ENCODE measurements around the gene BCCIP.

Gene BCCIP

GRCh38 chr10:125843603-125844329 lies 20.4 kb downstream of the BCCIP start:
- DNase-seq (ENCODE audit: low read depth in 1 of 2, low spot score in 1 of 2): no peak

DNA sequence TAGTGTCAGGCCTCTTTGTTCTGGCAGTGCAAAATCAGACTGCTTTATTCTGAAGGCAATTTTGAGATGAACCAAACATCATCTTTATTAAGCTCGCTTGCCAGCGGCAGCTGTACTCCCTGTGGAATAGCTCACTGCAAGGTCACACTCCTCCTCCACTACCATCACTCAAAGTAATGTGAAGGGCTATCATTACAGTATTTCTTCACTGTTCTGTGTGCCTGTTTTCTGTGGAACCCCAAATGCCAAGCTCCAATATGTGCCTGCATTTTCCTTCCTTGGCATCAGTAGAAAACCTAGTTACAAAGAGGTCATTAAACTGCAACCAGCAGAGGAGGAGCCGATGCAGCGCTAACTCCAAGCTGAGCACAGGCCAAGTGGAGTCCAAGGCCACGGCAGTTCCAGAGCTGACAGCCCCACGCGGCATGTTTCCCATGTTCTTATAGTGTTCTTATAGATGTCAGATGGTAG lies 21.4 kb downstream of the BCCIP start:
- no peak for DNase-seq (ENCODE audit: low read depth in 1 of 2, low spot score in 1 of 2)

- DNase-seq (ENCODE audit: low read depth in 1 of 2, low spot score in 1 of 2): no peak
These were observed 22.3 kb downstream of the BCCIP start for GRCh38 chr10:125845617-125846016.

- DNase-seq (ENCODE audit: low read depth in 1 of 2, low spot score in 1 of 2): no peak
These were observed 23.5 kb downstream of the BCCIP start for GRCh38 chr10:125846894-125847293.

GRCh38 chr10:125848371-125848770 lies 25.0 kb downstream of the BCCIP start:
- no peak for DNase-seq (ENCODE audit: low read depth in 1 of 2, low spot score in 1 of 2)

GRCh38 chr10:125848857-125849256 lies 25.5 kb downstream of the BCCIP start:
- DNase-seq (ENCODE audit: low read depth in 1 of 2, low spot score in 1 of 2): no peak

DNA sequence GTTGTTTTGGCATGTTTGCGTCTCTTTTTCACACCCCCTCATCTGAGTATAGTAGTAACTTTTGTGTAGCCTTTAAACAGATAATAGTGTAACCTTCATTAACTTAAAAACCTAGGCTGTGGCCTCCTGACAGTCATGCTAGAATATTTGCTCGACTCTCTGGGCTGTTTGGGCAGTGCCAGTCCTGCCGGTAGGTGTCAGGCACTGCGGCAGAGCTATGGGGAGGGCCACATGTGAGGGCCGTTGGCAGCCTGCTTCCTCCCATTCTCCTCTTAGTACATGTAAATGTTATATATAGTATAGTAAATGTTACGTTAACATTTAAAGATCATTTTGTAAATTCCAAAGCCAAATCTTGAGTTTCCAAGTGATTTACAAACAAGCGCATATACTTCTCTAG lies 26.1 kb downstream of the BCCIP start:
- no peak for DNase-seq (ENCODE audit: low read depth in 1 of 2, low spot score in 1 of 2)

DNA sequence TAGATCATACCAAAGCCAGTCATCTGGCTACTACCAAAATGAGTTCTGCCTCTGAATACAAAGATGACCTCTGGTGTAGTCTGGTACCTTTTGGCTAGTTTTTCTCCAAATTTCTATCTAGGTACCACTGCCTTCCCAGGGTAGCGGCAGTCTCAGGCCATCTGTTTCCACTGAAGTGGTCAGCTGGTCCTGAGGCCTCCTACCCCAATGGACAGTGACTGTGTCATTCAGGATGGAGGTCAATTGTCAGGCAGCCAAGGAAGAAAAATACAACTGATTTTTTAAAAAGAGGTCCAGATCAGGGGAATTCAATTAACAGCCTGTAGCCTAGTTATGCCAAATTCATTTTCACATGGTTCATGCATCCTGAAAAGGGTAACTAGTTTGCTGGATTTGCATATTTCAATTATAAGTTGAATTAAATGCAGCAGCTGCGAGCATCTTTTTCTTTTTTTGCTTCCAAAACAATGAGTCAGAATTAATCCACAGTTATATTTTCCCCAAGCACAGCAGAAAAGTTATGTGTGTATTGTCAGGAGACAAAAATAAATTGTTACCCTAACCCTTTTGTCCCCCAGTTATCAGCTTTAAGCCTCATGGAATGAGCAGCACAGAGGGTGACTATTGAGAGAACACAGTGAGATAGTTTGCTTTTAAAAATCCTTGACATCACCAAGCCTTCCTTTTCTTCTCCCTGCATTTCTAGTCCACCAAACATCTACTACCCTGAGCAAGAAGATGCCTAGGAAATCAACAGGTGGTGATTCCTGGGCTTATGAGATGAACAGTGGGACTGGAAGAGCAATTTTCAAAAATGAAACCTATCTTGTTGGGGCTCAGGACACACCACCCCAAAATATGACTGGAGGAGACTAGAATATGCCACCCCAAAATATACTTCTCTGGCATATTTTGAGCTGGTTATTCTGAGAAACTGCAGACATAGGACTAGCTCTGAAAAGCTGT lies 27.7 kb downstream of the BCCIP start:
- DNase-seq (ENCODE audit: low read depth in 1 of 2, low spot score in 1 of 2): no peak

- no peak for DNase-seq (ENCODE audit: low read depth in 1 of 2, low spot score in 1 of 2)
These were observed 29.1 kb downstream of the BCCIP start for GRCh38 chr10:125852487-125852886.

DNA sequence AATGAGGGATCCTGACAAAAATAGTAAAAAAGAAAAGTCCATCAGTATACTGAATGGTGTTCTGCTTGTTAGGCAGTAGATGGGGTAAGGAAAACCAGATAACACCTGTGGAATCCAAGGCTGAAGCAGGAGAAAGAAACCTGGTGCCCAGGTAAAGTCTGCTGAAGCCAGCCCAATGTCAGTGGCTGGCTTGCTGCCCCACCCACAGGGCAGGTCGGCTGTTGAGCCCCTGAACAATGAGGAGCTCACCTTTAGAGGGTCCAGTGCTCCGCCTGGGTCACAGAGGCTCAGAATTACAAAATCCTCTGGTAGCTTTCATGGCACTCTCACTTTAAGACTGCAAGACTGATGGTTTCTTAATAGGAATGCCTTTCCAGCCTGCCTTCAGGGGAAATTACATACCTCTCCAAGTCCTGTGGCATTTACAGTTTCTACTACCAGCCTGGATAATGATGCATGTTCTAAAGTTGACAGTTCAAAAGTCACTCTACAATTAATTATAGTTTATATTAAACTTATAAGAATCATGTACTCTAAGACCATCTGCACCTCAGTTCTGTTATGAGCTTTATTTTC lies 33.9 kb downstream of the BCCIP start:
- DNase-seq (ENCODE audit: low read depth in 1 of 2, low spot score in 1 of 2): no peak

- no peak for DNase-seq (ENCODE audit: low read depth in 1 of 2, low spot score in 1 of 2)
These were observed 35.9 kb downstream of the BCCIP start for GRCh38 chr10:125859128-125859817.

DNA sequence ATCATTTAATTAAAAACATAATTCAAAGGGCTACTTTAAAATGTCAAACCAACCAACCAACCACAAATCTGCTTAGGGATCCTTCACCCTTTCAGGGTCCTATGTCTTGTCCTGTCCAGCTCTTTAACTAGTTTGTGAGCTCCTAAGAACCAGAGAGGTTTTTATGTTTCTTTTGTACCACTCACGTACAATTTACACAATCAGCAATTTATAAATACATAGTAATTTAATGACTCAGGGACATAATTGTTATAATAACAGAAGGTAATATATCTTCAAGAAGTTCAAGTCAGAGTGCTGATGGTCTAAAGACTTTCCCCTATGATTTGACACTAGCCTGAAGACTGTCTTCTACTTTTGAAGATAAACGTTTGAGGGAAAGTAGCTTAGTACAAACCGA lies 41.8 kb downstream of the BCCIP start:
- no peak for DNase-seq (ENCODE audit: low read depth in 1 of 2, low spot score in 1 of 2)

GRCh38 chr10:125866421-125867029 lies 43.2 kb downstream of the BCCIP start:
- DNase-seq (ENCODE audit: low read depth in 1 of 2, low spot score in 1 of 2): no peak

GRCh38 chr10:125868372-125868975 lies 45.1 kb downstream of the BCCIP start:
- DNase-seq (ENCODE audit: low read depth in 1 of 2, low spot score in 1 of 2): no peak

DNA sequence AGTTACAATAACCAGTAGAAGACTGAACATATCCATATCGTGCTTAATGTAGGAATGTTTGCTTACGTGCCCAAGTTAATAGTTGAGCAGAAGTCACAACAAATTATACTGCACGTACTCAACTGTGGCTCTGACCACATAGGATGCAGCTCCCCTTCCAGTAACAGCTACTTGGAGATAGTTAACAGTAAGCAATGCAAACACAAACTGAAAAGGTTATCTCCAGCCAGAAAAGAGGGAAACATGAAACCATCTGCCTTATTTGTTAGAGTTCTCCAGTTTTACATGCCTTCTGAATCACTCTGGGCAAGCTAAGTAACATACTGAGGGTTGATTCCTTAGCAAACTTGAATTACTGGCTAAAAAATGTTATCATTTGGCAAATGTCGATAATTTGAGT lies 48.0 kb downstream of the BCCIP start:
- DNase-seq (ENCODE audit: low read depth in 1 of 2, low spot score in 1 of 2): no peak

GRCh38 chr10:125878957-125879835 lies 55.9 kb downstream of the BCCIP start:
- DNase-seq (ENCODE audit: low read depth in 1 of 2, low spot score in 1 of 2): no peak

GRCh38 chr10:125880719-125881118 lies 57.4 kb downstream of the BCCIP start:
- no peak for DNase-seq (ENCODE audit: low read depth in 1 of 2, low spot score in 1 of 2)

DNA sequence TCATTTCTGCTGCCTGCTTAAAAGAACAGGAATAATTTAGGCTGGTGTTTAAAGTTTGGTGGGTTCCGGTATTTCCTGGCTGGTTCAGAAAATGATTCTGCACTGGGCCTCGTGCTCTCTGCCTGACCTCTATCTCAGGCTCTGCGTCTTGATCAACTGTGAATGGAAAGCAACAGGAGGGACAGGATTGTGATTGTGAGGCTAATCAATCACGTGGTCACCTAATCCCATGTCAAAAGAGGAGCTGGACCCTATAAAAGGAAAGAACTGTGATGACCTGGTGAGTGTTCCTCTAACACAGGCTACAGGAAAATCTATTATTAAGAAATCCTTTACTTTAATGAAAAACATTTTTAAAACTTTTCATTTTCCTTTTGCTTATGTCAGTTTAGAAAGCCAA lies 57.8 kb downstream of the BCCIP start, which contains the start of gene DHX32:
TSS of gene DHX32 (minus strand) at position 101 of the 400 bp plus-strand sequence. CDS start 468 bp downstream, outside the sequence.
- no peak for DNase-seq (ENCODE audit: low read depth in 1 of 2, low spot score in 1 of 2)

DNA sequence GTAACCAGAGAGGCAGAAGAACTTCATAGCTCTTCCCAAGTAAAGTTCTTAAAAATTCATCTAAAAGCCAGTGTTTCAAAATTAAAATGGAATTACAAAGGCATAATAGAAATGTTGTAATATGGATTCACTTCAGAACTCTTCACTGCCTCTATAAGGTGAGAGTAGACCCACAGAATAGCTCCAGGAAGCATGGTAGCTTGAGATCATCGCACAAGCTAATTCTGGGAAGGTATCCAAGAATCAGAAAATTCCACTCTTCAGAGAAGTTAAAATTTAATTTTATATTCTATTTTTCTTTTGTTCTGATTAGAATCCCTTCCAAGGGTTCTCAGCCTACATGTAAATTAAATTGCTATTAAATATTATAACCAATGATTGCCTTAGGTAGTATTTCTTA lies 59.2 kb downstream of the BCCIP start:
- DNase-seq (ENCODE audit: low read depth in 1 of 2, low spot score in 1 of 2): no peak
